Measurements from ENCODE around the gene HYAL2. TPM values are rescaled to one million over a fixed set of nuclear protein-coding genes. Genes with fewer than 3 reads are reported as not detected.
A peak's percentile ranks its signal among the peaks of the same experiment; 100 is the strongest.
"Not testable (repeated sequence)": the region's sequence is repeated elsewhere in the genome, so short reads cannot be mapped to it uniquely, and the experiment has no call there.

Gene HYAL2
- total RNA-seq, 2 experiments from 2014 or later, result 6.5 to 6.8 TPM

- Mint-ChIP-seq H3K4me1 (peaks cover 10% of the 10 kb centered on the region), H3K9me3 (no peaks in the 10 kb centered on the region), H3K27me3 (peaks cover 31% of the 10 kb centered on the region), H3K4me3 (no peak overlapping the region), H3K36me3 (no peaks in the 10 kb centered on the region), H3K27ac (no peak overlapping the region)
- DNase-seq, result no peak
Observed at GRCh38 chr3:50279255-50280016, 43.1 kb downstream of the HYAL2 start.

- Mint-ChIP-seq H3K36me3 (no peaks in the 10 kb centered on the region), H3K4me3 (no peak within 1 kb of the TSS), H3K27me3 (peaks cover 37% of the 10 kb centered on the region), H3K27ac (no peak within 1 kb of the TSS), H3K9me3 (no peaks in the 10 kb centered on the region), H3K4me1 (peaks cover 14% of the 10 kb centered on the region)
- no peak for DNase-seq
Observed at GRCh38 chr3:50278880-50279224, 43.7 kb downstream of the HYAL2 start, which contains the start of gene LSMEM2. TSS of gene LSMEM2 (plus strand) at chr3:50279087. CDS start at chr3:50279114, 27 bp downstream.

- Mint-ChIP-seq H3K27me3 (peaks cover 40% of the 10 kb centered on the region), H3K27ac (no peak overlapping the region), H3K4me3 (no peak overlapping the region), H3K9me3 (no peaks in the 10 kb centered on the region), H3K4me1 (peaks cover 14% of the 10 kb centered on the region), H3K36me3 (no peaks in the 10 kb centered on the region)
- DNase-seq, result no peak
Observed at GRCh38 chr3:50278123-50278879, 44.2 kb downstream of the HYAL2 start.

- no peak for DNase-seq
- no peaks in the 10 kb centered on the region for H3K9me3 Mint-ChIP-seq
- H3K27me3 Mint-ChIP-seq, result peaks cover 46% of the 10 kb centered on the region
- H3K4me3 Mint-ChIP-seq, result no peak overlapping the region
- no peak overlapping the region for H3K27ac Mint-ChIP-seq
- peaks cover 20% of the 10 kb centered on the region for H3K4me1 Mint-ChIP-seq
- H3K36me3 Mint-ChIP-seq, result no peaks in the 10 kb centered on the region
Observed at GRCh38 chr3:50276762-50277101, 45.8 kb downstream of the HYAL2 start.

- Mint-ChIP-seq H3K27me3 (peaks cover 51% of the 10 kb centered on the region), H3K9me3 (no peaks in the 10 kb centered on the region), H3K4me1 (peaks cover 23% of the 10 kb centered on the region), H3K27ac (no peak overlapping the region), H3K4me3 (peak overlapping the region; percentile 45), H3K36me3 (no peaks in the 10 kb centered on the region)
- peak; percentile 58 for DNase-seq
Observed at GRCh38 chr3:50275996-50276761, 46.4 kb downstream of the HYAL2 start.

GRCh38 chr3:50275141-50275995, 47.2 kb downstream of the HYAL2 start:
- Mint-ChIP-seq H3K4me1 (peaks cover 23% of the 10 kb centered on the region), H3K27ac (no peak overlapping the region), H3K9me3 (no peaks in the 10 kb centered on the region), H3K27me3 (peaks cover 51% of the 10 kb centered on the region), H3K4me3 (peak overlapping the region; percentile 45), H3K36me3 (no peaks in the 10 kb centered on the region)
- no peak for DNase-seq

- Mint-ChIP-seq H3K36me3 (no peaks in the 10 kb centered on the region), H3K9me3 (no peaks in the 10 kb centered on the region), H3K4me3 (peak overlapping the region; percentile 33), H3K27ac (no peak overlapping the region), H3K4me1 (peaks cover 23% of the 10 kb centered on the region), H3K27me3 (peaks cover 51% of the 10 kb centered on the region)
- peak; percentile 77 for DNase-seq
Observed at GRCh38 chr3:50274371-50275104, 48.0 kb downstream of the HYAL2 start.

GRCh38 chr3:50273689-50274065, 48.9 kb downstream of the HYAL2 start:
- peaks cover 51% of the 10 kb centered on the region for H3K27me3 Mint-ChIP-seq
- no peak for DNase-seq
- H3K36me3 Mint-ChIP-seq, result no peaks in the 10 kb centered on the region
- no peak overlapping the region for H3K27ac Mint-ChIP-seq
- H3K4me1 Mint-ChIP-seq, result peaks cover 23% of the 10 kb centered on the region
- no peaks in the 10 kb centered on the region for H3K9me3 Mint-ChIP-seq
- H3K4me3 Mint-ChIP-seq, result peak overlapping the region; percentile 71

- Mint-ChIP-seq H3K4me3 (peak overlapping the region; percentile 71), H3K36me3 (no peaks in the 10 kb centered on the region), H3K4me1 (peaks cover 23% of the 10 kb centered on the region), H3K27ac (peak overlapping the region; percentile 38), H3K9me3 (no peaks in the 10 kb centered on the region), H3K27me3 (peaks cover 54% of the 10 kb centered on the region)
- peak; percentile 90 for DNase-seq
Observed at GRCh38 chr3:50272911-50273688, 49.4 kb downstream of the HYAL2 start.

- not testable (repeated sequence) for H3K27ac Mint-ChIP-seq, H3K36me3 Mint-ChIP-seq, DNase-seq, H3K9me3 Mint-ChIP-seq, H3K4me3 Mint-ChIP-seq
- peaks cover 54% of the 10 kb centered on the region for H3K27me3 Mint-ChIP-seq
- peaks cover 23% of the 10 kb centered on the region for H3K4me1 Mint-ChIP-seq
Observed at GRCh38 chr3:50272538-50272910, 50.0 kb downstream of the HYAL2 start.

GRCh38 chr3:50271314-50271936, 51.1 kb downstream of the HYAL2 start:
- Mint-ChIP-seq H3K4me1 (peaks cover 23% of the 10 kb centered on the region), H3K27ac (no peak overlapping the region), H3K9me3 (no peaks in the 10 kb centered on the region), H3K27me3 (peaks cover 54% of the 10 kb centered on the region), H3K36me3 (no peaks in the 10 kb centered on the region), H3K4me3 (no peak overlapping the region)
- DNase-seq, result no peak

- H3K9me3 Mint-ChIP-seq, result no peaks in the 10 kb centered on the region
- DNase-seq, result no peak
Observed at GRCh38 chr3:50270422-50271224, 51.9 kb downstream of the HYAL2 start.

More at GRCh38 chr3:50270422-50271224, 51.9 kb downstream of the HYAL2 start:
- peaks cover 18% of the 10 kb centered on the region for H3K4me1 Mint-ChIP-seq
- H3K4me3 Mint-ChIP-seq, result no peak overlapping the region
- no peak overlapping the region for H3K27ac Mint-ChIP-seq
- H3K27me3 Mint-ChIP-seq, result peaks cover 51% of the 10 kb centered on the region
- H3K36me3 Mint-ChIP-seq, result no peaks in the 10 kb centered on the region
